ENCODE results near the gene ZDHHC14.

DNA sequence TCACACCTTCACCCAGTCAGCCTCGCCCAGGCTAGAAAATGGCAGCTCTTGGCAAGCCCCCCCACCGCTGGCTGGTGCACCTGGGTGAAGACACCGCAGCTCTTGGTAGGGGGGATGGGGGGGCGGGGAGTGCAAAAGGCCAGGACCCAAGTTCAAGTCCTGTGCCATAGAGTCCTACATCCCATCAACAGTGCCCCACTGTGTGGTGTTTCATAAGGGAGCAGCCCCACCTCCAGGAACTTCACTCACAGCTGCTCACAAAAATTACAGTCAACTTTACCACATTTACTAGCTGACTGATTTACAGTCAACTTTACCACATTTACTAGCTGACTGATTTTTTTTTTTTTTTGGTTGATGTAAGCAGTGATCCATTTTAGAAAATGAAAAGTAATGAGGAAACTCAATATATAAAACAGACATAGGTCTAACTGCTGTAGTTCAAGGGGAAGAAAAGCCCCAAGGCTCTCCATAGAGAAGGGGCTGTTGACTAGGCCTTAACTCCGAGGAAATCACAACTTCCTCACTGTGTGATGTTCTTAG lies 233.1 kb downstream of the ZDHHC14 start:
- TF ChIP-seq, protein P1, sequence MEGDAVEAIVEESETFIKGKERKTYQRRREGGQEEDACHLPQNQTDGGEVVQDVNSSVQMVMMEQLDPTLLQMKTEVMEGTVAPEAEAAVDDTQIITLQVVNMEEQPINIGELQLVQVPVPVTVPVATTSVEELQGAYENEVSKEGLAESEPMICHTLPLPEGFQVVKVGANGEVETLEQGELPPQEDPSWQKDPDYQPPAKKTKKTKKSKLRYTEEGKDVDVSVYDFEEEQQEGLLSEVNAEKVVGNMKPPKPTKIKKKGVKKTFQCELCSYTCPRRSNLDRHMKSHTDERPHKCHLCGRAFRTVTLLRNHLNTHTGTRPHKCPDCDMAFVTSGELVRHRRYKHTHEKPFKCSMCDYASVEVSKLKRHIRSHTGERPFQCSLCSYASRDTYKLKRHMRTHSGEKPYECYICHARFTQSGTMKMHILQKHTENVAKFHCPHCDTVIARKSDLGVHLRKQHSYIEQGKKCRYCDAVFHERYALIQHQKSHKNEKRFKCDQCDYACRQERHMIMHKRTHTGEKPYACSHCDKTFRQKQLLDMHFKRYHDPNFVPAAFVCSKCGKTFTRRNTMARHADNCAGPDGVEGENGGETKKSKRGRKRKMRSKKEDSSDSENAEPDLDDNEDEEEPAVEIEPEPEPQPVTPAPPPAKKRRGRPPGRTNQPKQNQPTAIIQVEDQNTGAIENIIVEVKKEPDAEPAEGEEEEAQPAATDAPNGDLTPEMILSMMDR (IDR thresholded peaks at IDR 0.05): no peak
- no peak for TF ChIP-seq ZFX (IDR thresholded peaks at IDR 0.05; ENCODE audit: borderline replicate concordance)

Data from 22Rv1 (cell line).